GM21390 (cell line): ENCODE results near the gene PHTF2.
"Not testable (repeated sequence)": the region's sequence is repeated elsewhere in the genome, so short reads cannot be mapped to it uniquely, and the experiment has no call there.

Experiments
- ATAC-seq: cut with Tn5 transposase; IDR thresholded peaks from one replicate; pipeline ENCODE4 v1.9.1; 2021; ENCODE audit not compliant: unreplicated experiment

The PHTF2 gene

DNA sequence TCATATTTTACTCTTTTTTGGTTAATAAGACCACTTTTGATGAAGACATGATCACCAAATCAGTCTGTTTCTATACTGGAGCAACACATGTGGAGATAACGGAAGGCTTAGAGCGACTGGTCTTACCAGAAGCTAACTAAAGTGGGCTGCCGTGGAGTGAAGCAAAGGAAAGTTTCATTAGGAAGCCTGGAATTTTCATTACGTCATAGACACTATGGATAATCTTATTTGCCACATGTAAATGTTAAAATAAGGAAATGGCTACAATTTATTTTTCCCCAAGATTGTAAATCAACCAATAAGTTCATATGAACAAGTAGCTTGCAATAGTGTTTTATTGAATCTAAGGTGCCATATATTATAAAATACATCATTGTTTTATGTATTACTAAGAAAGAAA lies 185.4 kb downstream of the PHTF2 start:
- no peak for ATAC-seq

DNA sequence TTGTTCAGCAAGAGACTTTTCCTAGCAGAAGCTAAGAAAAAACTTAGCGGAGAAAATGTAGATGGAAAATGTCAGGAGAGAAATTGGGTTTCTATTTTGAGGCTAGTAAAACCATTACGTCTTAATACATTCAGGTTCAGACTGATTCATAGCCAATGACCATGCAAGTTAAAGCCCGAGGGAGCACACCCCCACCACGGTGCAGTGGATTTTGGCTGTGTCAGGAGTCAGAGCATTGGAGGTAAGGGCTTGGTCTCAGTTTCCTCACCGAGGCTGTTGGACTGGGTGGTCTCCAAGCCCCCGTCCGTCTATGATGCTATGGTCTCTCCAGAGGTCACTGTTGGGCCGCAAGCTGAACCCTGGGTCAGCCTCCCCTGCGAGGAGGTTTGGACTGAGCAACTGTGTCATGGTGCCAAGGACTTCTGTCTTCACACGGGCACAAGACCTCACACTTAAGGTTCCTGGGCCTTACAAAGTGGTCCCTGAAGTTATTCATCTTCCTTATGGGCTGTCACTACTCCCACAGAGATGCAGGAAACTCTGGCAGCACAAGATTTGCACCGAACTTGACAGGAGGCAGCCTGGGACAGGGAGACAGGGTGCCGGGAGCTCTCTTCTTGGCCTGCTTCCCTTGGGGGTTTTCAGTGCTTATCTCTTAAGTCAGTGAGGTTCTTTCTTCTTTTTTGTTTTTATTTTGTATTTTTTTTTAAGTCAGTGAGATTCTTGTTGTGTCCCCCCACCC lies 186.8 kb downstream of the PHTF2 start:
- no peak for ATAC-seq

DNA sequence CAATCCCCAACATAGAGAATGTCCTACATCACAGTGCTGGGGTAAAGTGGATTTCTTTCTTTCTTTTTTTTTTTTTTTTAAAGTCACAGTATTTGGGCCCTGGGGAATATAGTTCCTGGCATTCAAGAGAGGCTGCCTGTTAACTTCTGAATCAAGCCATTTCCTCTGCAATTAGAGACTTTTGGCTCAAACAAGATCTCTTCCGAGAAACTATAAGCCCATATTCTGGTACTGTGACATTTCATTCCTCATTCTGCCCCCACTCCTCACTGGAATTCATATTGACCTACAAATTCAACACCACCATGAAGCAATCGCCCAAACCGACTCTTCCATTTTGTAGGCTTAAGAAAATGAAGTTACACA lies 187.4 kb downstream of the PHTF2 start:
- ATAC-seq, result no peak

DNA sequence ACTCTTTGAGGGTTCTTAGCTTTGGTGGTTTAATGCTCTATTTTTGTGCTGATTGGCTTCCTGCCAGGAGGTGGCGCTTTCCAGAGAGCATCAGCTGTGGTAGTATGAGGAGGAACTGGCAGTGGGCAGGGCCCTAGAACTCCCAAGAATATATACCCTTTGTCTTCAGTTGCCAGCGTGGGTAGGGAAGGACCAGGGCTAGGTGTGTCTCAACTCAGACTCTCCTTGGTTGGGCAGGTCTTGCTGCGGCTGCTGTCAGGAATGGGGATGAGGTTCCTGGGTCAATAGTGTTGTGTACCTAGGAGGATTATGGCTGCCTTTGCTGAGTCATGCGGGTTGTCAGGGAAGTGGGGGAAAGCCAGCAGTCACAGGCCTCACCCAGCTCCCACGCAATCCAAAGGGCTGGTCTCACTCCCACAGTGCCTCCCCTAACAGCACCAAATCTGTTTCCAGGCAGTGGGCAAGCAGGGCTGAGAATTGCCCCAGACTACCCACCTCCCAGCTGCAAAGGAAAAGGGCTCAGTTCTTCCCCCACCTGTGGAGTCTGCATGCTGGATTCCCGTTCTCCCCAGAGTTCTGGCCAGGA lies 191.5 kb downstream of the PHTF2 start:
- ATAC-seq, result no peak

DNA sequence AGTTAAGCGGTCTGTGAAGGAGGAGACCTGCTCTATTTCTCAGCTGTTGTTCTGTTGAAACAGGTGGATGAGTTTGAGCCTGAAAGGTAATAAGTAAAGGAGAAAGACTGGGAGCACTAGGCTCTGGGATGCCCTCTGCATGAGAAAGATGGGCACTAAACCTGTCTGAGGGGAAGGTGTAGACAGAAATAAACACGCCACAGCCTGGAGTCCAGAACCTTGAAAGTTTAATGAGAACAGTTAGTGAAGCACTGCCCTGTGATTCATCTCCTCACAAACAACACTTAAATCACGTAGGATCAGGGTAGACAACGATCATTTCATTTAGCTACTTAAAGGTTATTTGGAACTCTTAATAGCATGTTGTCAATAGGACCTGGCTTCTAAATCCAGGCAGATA lies 193.1 kb downstream of the PHTF2 start:
- no peak for ATAC-seq

DNA sequence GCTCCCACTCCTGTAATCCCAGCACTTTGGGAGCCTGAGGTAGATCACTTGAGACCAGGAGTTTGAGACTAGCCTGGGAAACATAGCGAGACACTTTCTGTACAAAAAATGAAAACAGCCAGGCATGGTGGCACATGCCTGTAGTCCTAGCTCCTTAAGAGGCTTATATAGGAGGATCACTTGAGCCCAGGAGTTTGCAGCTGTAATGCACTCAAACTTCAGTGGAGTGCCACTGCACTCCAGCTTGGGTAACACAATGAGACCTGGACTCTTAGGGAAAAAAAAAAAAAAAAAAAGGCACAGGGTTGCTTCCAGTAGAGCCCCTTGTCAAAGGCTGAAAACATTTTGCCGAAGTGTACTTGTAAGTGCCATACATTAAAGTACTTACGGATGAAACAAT lies 195.3 kb downstream of the PHTF2 start:
- no peak for ATAC-seq

DNA sequence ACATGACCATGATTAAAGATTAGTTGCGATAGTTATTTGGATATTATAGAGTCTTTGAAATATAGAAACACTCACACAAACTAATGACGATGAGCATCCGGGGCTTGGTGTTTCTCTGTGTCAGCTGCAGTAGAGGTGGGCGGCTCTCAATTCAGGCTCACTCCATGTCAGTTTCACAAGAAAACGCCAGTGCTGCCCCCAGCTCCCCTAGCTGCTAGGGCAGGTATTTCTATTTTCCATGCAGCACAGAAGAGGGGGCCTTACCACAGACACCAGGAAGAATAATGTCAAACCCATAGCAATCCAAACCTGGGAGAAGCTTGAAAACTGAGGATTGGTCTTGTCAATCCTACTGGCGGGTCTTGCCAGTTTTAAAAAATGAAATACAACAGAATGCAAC lies 197.1 kb downstream of the PHTF2 start:
- ATAC-seq, result no peak

DNA sequence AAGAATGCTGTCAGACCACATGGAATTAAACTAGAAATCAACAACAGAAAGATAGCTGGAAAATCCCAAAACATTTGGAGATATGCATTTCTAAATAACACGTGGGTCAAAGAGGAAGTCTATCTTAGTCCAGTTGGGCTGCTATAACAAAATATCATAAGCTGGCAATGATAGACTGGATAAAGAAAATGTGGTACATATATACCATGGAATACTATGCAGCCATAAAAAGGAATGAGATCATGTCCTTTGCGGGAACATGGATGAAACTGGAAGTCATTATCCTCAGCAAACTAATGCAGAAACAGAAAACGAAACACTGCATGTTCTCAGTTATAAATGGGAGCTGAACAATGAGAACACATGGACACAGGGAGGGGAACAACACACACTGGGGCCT lies 200.6 kb downstream of the PHTF2 start:
- ATAC-seq, result not testable (repeated sequence)

DNA sequence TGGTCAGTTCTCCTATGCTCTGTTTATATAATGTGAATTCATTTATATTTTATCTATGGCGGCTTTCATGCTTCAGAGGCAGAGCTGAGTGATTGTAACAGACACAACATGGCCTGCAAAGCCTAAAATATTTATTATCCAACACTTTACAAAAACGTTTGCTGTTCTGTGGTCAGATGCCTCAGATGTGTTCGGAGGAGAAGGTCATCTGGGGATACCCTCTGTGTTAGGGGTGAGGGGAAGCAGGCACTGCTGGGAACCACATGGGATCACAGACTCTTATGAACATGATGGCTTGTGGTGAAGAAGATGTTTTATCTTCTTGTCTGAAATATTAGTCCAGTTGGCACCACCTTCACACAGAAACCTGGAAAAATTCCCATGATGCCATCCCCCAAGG lies 203.4 kb downstream of the PHTF2 start:
- ATAC-seq, result no peak

DNA sequence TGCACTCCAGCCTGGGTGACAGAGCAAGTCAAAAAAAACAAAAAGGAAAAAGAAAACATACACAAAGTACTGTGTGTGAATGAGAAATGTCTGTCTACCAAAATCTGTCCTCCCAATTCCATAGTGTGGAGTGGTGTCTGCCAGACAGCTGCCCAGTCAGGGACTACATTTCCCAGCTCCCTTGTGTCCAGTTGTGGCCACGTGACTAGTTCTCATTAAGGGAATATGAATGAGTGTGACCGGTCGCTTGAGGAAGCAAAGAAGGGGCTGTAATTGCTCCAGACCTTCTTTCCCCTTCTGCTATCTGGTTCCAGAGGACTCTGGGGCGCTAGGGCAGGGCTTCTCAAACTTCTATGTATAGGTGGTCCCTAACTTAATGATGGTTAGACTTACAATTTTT lies 204.1 kb downstream of the PHTF2 start:
- no peak for ATAC-seq

DNA sequence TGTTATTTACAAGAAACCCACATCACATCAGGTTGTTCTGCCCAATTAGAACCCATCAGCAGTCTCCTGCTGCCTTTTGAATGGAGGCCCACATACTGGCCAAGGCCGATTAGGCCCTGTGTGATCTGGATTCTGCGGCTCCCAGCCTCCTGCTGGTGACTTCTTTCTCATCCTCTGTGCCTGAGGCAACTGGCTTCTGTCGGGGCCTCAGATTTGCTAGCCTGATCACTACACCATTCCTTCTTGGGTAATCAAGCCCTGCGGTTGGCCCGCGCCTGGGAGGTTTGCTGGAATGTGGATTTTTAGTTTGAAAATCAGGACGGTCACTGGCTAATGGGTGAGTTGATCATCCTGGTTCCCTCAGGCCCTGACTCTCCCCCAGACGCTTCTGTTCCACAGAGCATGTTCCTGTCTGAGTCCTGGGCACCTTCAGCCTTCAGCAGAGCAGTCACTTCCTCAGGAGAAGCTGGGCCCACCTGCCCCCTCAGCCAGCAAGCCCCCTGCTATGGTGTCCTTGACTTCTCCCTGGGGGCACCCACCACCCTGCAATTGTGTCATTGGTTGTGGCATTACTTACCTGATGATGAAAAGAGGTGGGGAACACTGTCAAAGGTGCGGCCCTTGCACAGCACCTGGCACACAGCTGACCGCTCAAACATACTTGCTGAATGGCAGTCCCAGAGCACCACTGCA lies 207.6 kb downstream of the PHTF2 start:
- ATAC-seq, result no peak
